OCI-LY3 (cell line): ENCODE measurements around the gene HK2.
"Not testable (repeated sequence)": the region's sequence is repeated elsewhere in the genome, so short reads cannot be mapped to it uniquely, and the experiment has no call there.

Experiments
- CTCF ChIP-seq: fragments of 200-600, 300-600 bp; sonication (generic); IDR thresholded peaks from 2 replicates; pipeline ENCODE4 v1.5.1; 2014; ENCODE audit warnings: antibody characterized with exemption, low read length, low read depth
- EZH2phosphoT487 ChIP-seq: fragments of 200-600 bp; shearing (Covaris generic); IDR thresholded peaks from 2 replicates; pipeline ENCODE4 v1.6.1; 2018; ENCODE audit warnings: antibody characterized with exemption, mixed run types, low read depth

- not testable (repeated sequence) for TF ChIP-seq CTCF, EZH2phosphoT487
These were observed 21.3 kb downstream of the HK2 start for GRCh38 chr2:74855114-74855707.
